ENCODE data around the gene TEDC1. TPM values are rescaled to one million over a fixed set of nuclear protein-coding genes. Genes with fewer than 3 reads are reported as not detected.

TEDC1 gene
- polyA plus RNA-seq, 1 of the 3 experiments (the other 2 are of a cell fraction) = 13.4 TPM

- Histone ChIP-seq H3K79me2 (ENCODE audit: insufficient read depth) (peaks cover under 1% of the 10 kb centered on the region; the same call in 1 of the 2 replicates), H3K36me3 (replicated peaks in 1 of 2; ENCODE audit: control insufficient read depth in 1 of 2, insufficient read depth in 2 of 2, low read length in 1 of 2) (peaks cover 16 to 74% of the 10 kb centered on the region in 2 experiments), H3K27ac (ENCODE audit: low read depth in 2 of 2, low read length in 1 of 2) (no peak overlapping the region), H3K4me1 (ENCODE audit: control insufficient read depth in 1 of 2, insufficient read depth in 2 of 2, low read depth in 1 of 2, low read length in 1 of 2) (peaks cover 0 to 17% of the 10 kb centered on the region in 2 experiments; a peak in 1 of 4 replicates), H3K27me3 (ENCODE audit: insufficient read depth) (no peaks in the 10 kb centered on the region), H3K9me3 (no peaks in the 10 kb centered on the region), H3K9me2 (no peaks in the 10 kb centered on the region), H2AFZ (ENCODE audit: low read depth) (no peak overlapping the region), H3F3A (replicated peaks; ENCODE audit: insufficient read depth) (no peaks in the 10 kb centered on the region), H3K9ac (no peak overlapping the region), H3K4me2 (no peak overlapping the region), H3K4me3 (ENCODE audit: low read depth in 2 of 2, low read length in 1 of 2) (no peak overlapping the region), H4K20me1 (ENCODE audit: insufficient read depth) (peaks cover 6% of the 10 kb centered on the region)
- WGBS (ENCODE audit: low lambda C conversion rate) = 95% methylated on average over 4 of the region's 14 CpGs
- ChIA-PET POLR2A (no interaction called here), CTCF (interaction anchor here (1.2 to 5.8 kb wide), 6 partner anchors 17 to 83 kb away, joined by 3 to 35 read pairs (median 22); partner anchors contain the start of gene TEDC1)
- DNase-seq = no peak
- TF ChIP-seq MAX (IDR thresholded peaks at IDR 0.05; ENCODE audit: low read depth) (no peak), ZBTB33 (IDR thresholded peaks at IDR 0.05; ENCODE audit: borderline replicate concordance, low read depth) (no peak), RFX5 (IDR thresholded peaks at IDR 0.05; ENCODE audit: low read length) (no peak), JUND (IDR thresholded peaks at IDR 0.05) (no peak), FOSL2 (IDR thresholded peaks at IDR 0.05; ENCODE audit: borderline replicate concordance, low read depth) (no peak)
Observed at GRCh38 chr14:105453847-105454246, 37.2 kb upstream of the TEDC1 start.

GRCh38 chr14:105455086-105455640 lies 35.9 kb upstream of the TEDC1 start:
- no peak for TF ChIP-seq CTCF (IDR thresholded peaks at IDR 0.05)
- no peak for TF ChIP-seq TEAD4 (IDR thresholded peaks at IDR 0.05; ENCODE audit: borderline replicate concordance, insufficient read depth)
- TF ChIP-seq USF2 (IDR thresholded peaks at IDR 0.05; ENCODE audit: borderline replicate concordance, low read depth, low read length) = no peak
- TF ChIP-seq GATA2 (CRISPR knock-in tag; IDR thresholded peaks at IDR 0.05) = no peak
- TF ChIP-seq FOSL2 (IDR thresholded peaks at IDR 0.05; ENCODE audit: borderline replicate concordance, low read depth) = no peak
- no peak for TF ChIP-seq TCF12 (IDR thresholded peaks at IDR 0.05)
- no peak for TF ChIP-seq IRF3 (IDR thresholded peaks at IDR 0.05; ENCODE audit: low read depth, low read length)
- no peak for TF ChIP-seq RFX5 (IDR thresholded peaks at IDR 0.05; ENCODE audit: low read length)
- no peak for TF ChIP-seq EP300 (IDR thresholded peaks at IDR 0.05; ENCODE audit: borderline replicate concordance in 1 of 2, low read depth in 1 of 2, low read length in 1 of 2)
- TF ChIP-seq TAF1 (IDR thresholded peaks at IDR 0.05; ENCODE audit: borderline replicate concordance, low read depth, low read length) = no peak
- Histone ChIP-seq H3K36me3 (replicated peaks in 1 of 2; ENCODE audit: control insufficient read depth in 1 of 2, insufficient read depth in 2 of 2, low read length in 1 of 2) (peaks cover 16 to 63% of the 10 kb centered on the region in 2 experiments), H3K27me3 (ENCODE audit: insufficient read depth) (no peaks in the 10 kb centered on the region), H3K4me2 (no peak overlapping the region), H3K9me2 (no peaks in the 10 kb centered on the region), H3K4me3 (ENCODE audit: low read depth in 2 of 2, low read length in 1 of 2) (no peak overlapping the region), H3F3A (replicated peaks; ENCODE audit: insufficient read depth) (no peaks in the 10 kb centered on the region), H4K20me1 (ENCODE audit: insufficient read depth) (no peaks in the 10 kb centered on the region), H2AFZ (ENCODE audit: low read depth) (no peak overlapping the region), H3K4me1 (ENCODE audit: control insufficient read depth in 1 of 2, insufficient read depth in 2 of 2, low read depth in 1 of 2, low read length in 1 of 2) (peaks cover 0 to 17% of the 10 kb centered on the region in 2 experiments; a peak in 1 of 4 replicates), H3K27ac (ENCODE audit: low read depth in 2 of 2, low read length in 1 of 2) (no peak overlapping the region), H3K79me2 (ENCODE audit: insufficient read depth) (no peaks in the 10 kb centered on the region; the same call in 1 of the 2 replicates), H3K9ac (no peak overlapping the region), H3K9me3 (no peaks in the 10 kb centered on the region)
- WGBS (ENCODE audit: low lambda C conversion rate) = 94% methylated on average over 20 of the region's 22 CpGs
- ChIA-PET CTCF (interaction anchor here (5.2 to 5.8 kb wide), 3 partner anchors 15 to 35 kb away, joined by 25 to 35 read pairs (median 28); partner anchors contain the start of gene TEDC1), POLR2A (interaction anchor here (0.6 kb wide), 1 partner anchor 8 kb away, joined by 3 read pairs; no protein-coding TSS in a partner anchor)
- no peak for DNase-seq

All from SK-N-SH (cell line).